ENCODE results near the gene PPM1N. TPM values are rescaled to one million over a fixed set of nuclear protein-coding genes. Genes with fewer than 3 reads are reported as not detected.

PPM1N gene
- polyA plus RNA-seq, 2 of the 4 experiments (the other 2 are of a cell fraction), result 9.2 to 10.5 TPM

DNA sequence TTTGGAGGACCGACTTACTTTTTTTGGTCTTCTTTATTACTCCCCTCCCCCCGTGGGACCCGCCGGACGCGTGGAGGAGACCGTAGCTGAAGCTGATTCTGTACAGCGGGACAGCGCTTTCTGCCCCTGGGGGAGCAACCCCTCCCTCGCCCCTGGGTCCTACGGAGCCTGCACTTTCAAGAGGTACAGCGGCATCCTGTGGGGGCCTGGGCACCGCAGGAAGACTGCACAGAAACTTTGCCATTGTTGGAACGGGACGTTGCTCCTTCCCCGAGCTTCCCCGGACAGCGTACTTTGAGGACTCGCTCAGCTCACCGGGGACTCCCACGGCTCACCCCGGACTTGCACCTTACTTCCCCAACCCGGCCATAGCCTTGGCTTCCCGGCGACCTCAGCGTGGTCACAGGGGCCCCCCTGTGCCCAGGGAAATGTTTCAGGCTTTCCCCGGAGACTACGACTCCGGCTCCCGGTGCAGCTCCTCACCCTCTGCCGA is 30.0 kb upstream of the PPM1N start:
- 1% methylated on average over 31 of the region's 31 CpGs for WGBS (ENCODE audit: missing lambda C conversion rate)
- Histone ChIP-seq H3K9me3 (no peaks in the 10 kb centered on the region), H3K27ac (peak overlapping the region in 1 of 2 experiments; percentile 86; a peak in 4 of 6 replicates), H3K4me2 (peak overlapping the region; percentile 96), H3K4me1 (peaks cover 24% of the 10 kb centered on the region), H3K4me3 (peak overlapping the region; percentile 58)
- ATAC-seq (no peak; a peak in 1 of 6 replicates), DNase-seq (ENCODE audit: low read depth in 1 of 2, low spot score in 1 of 2) (no peak), FAIRE-seq (no peak)
- POLR2A ChIA-PET, result interaction anchor here (0.7 to 3.5 kb wide), 11 partner anchors 10 to 697 kb away, joined by 3 to 40 read pairs (median 7); partner anchors contain the start of gene ERCC1
- TF ChIP-seq CEBPB (IDR thresholded peaks at IDR 0.05), result no peak
- no peak for TF ChIP-seq GATA3 (IDR thresholded peaks at IDR 0.05; ENCODE audit: borderline replicate concordance)
- peak; percentile 91; the same call in 1 of the 2 replicates for TF ChIP-seq HOXA7 (CRISPR knock-in tag; IDR thresholded peaks at IDR 0.05)
- TF ChIP-seq, protein P1, sequence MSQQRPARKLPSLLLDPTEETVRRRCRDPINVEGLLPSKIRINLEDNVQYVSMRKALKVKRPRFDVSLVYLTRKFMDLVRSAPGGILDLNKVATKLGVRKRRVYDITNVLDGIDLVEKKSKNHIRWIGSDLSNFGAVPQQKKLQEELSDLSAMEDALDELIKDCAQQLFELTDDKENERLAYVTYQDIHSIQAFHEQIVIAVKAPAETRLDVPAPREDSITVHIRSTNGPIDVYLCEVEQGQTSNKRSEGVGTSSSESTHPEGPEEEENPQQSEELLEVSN (IDR thresholded peaks at IDR 0.05; ENCODE audit: borderline replicate concordance, low read depth), result no peak
- no peak for TF ChIP-seq TP53 (CRISPR knock-in tag; IDR thresholded peaks at IDR 0.05)
- TF ChIP-seq FOSB (CRISPR knock-in tag; IDR thresholded peaks at IDR 0.05), result peak; percentile 90; the same call in 1 of the 2 replicates
- TF ChIP-seq NPAS2 (CRISPR knock-in tag; IDR thresholded peaks at IDR 0.05; ENCODE audit: borderline replicate concordance), result no peak
- TF ChIP-seq, protein P2, sequence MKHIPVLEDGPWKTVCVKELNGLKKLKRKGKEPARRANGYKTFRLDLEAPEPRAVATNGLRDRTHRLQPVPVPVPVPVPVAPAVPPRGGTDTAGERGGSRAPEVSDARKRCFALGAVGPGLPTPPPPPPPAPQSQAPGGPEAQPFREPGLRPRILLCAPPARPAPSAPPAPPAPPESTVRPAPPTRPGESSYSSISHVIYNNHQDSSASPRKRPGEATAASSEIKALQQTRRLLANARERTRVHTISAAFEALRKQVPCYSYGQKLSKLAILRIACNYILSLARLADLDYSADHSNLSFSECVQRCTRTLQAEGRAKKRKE (CRISPR knock-in tag; IDR thresholded peaks at IDR 0.05; ENCODE audit: low read depth), result no peak; the same call in 1 of the 2 replicates
- TF ChIP-seq RAD21 (conservative IDR thresholded peaks at IDR 0.05 in 1 of 2, IDR thresholded peaks at IDR 0.05 in 1 of 2), result peak in 1 of 2 experiments; percentile 11; a peak in 1 of 5 replicates
- TF ChIP-seq, protein P3, sequence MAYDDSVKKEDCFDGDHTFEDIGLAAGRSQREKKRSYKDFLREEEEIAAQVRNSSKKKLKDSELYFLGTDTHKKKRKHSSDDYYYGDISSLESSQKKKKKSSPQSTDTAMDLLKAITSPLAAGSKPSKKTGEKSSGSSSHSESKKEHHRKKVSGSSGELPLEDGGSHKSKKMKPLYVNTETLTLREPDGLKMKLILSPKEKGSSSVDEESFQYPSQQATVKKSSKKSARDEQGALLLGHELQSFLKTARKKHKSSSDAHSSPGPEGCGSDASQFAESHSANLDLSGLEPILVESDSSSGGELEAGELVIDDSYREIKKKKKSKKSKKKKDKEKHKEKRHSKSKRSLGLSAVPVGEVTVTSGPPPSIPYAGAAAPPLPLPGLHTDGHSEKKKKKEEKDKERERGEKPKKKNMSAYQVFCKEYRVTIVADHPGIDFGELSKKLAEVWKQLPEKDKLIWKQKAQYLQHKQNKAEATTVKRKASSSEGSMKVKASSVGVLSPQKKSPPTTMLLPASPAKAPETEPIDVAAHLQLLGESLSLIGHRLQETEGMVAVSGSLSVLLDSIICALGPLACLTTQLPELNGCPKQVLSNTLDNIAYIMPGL (CRISPR knock-in tag; IDR thresholded peaks at IDR 0.05; ENCODE audit: borderline replicate concordance), result peak; percentile 83; the same call in 1 of the 2 replicates
- 0 out of 2 replicates have a peak, but pooled peaks have one; percentile 34 for TF ChIP-seq RARB (CRISPR knock-in tag; IDR thresholded peaks at IDR 0.05)
- no peak for TF ChIP-seq MAZ (IDR thresholded peaks at IDR 0.05; ENCODE audit: borderline replicate concordance, low read depth, low read length)
- no peak for TF ChIP-seq MAFK (IDR thresholded peaks at IDR 0.05; ENCODE audit: partially characterized antibody)
- TF ChIP-seq TFCP2L1 (CRISPR knock-in tag; IDR thresholded peaks at IDR 0.05), result peak; percentile 60
- TF ChIP-seq HOXB13 (CRISPR knock-in tag; IDR thresholded peaks at IDR 0.05; ENCODE audit: low read depth), result peak; percentile 27; the same call in 1 of the 2 replicates
- TF ChIP-seq, protein P4, sequence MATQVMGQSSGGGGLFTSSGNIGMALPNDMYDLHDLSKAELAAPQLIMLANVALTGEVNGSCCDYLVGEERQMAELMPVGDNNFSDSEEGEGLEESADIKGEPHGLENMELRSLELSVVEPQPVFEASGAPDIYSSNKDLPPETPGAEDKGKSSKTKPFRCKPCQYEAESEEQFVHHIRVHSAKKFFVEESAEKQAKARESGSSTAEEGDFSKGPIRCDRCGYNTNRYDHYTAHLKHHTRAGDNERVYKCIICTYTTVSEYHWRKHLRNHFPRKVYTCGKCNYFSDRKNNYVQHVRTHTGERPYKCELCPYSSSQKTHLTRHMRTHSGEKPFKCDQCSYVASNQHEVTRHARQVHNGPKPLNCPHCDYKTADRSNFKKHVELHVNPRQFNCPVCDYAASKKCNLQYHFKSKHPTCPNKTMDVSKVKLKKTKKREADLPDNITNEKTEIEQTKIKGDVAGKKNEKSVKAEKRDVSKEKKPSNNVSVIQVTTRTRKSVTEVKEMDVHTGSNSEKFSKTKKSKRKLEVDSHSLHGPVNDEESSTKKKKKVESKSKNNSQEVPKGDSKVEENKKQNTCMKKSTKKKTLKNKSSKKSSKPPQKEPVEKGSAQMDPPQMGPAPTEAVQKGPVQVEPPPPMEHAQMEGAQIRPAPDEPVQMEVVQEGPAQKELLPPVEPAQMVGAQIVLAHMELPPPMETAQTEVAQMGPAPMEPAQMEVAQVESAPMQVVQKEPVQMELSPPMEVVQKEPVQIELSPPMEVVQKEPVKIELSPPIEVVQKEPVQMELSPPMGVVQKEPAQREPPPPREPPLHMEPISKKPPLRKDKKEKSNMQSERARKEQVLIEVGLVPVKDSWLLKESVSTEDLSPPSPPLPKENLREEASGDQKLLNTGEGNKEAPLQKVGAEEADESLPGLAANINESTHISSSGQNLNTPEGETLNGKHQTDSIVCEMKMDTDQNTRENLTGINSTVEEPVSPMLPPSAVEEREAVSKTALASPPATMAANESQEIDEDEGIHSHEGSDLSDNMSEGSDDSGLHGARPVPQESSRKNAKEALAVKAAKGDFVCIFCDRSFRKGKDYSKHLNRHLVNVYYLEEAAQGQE (IDR thresholded peaks at IDR 0.05), result peak; percentile 45; the same call in 1 of the 2 replicates
- TF ChIP-seq HOXB5 (CRISPR knock-in tag; IDR thresholded peaks at IDR 0.05), result 0 out of 2 replicates have a peak, but pooled peaks have one; percentile 51
- no peak for TF ChIP-seq FOXS1 (CRISPR knock-in tag; IDR thresholded peaks at IDR 0.05)
- CTCF ChIA-PET, result interaction anchor here (1.1 to 33.4 kb wide), 11 partner anchors 10 to 226 kb away, joined by 3 to 1883 read pairs (median 11); partner anchors contain the start of genes ERCC1 and RTN2
